Natural killer cell (primary cell): ENCODE results near the gene SMARCA5. TPM values are rescaled to one million over a fixed set of nuclear protein-coding genes. Genes with fewer than 3 reads are reported as not detected.
A peak's percentile ranks its signal among the peaks of the same experiment; 100 is the strongest.

Experiments used
- ATAC-seq, 3 donors: fragments of 150-1000 bp in 2 of 3; fragments of 200-7000 bp in 1 of 3; cut with Tn5 transposase; 1 replicate in 1 of 3; 2 replicates in 2 of 3; pipeline ENCODE4 v1.10.0; 2021; ENCODE audit warnings: mild to moderate bottlenecking in 2 of 3, moderate library complexity in 2 of 3
- DNase-seq, 2 donors: peaks; one replicate each; pipeline versions ENCODE4 v3.0.0 to v3.0.0-alpha.2; 2013 to 2021; ENCODE audit warnings: mixed read lengths in 1 of 2
- H3K27ac ChIP-seq: one replicate; pipeline ENCODE4 v1.5.1; 2013; ENCODE audit warnings: mild to moderate bottlenecking, low read length
- H3K27me3 ChIP-seq: one replicate; pipeline ENCODE4 v1.6.1; 2013; ENCODE audit warnings: low read length; ENCODE audit not compliant: control insufficient read depth, insufficient read depth
- H3K36me3 ChIP-seq: one replicate; pipeline ENCODE4 v1.6.1; 2013; ENCODE audit warnings: low read length; ENCODE audit not compliant: control insufficient read depth, insufficient read depth
- H3K4me1 ChIP-seq: one replicate; pipeline ENCODE4 v1.6.1; 2013; ENCODE audit warnings: low read length; ENCODE audit not compliant: control insufficient read depth, insufficient read depth
- H3K4me3 ChIP-seq: one replicate; pipeline ENCODE4 v1.5.1; 2013; ENCODE audit warnings: low read length
- H3K9me3 ChIP-seq: one replicate; pipeline ENCODE4 v1.6.1; 2013; ENCODE audit warnings: low read length; ENCODE audit not compliant: control insufficient read depth, insufficient read depth
- H3K27ac Mint-ChIP-seq, 2 donors: one replicate each; pipeline ENCODE4 v1.8.0; 2022; ENCODE audit warnings: mild to moderate bottlenecking in 2 of 2, mixed read lengths in 2 of 2, moderate library complexity in 1 of 2
- H3K27me3 Mint-ChIP-seq, 2 donors: one replicate each; pipeline ENCODE4 v1.8.0; 2022; ENCODE audit warnings: low read depth in 2 of 2, mixed read lengths in 2 of 2
- H3K36me3 Mint-ChIP-seq: one replicate; pipeline ENCODE4 v1.8.0; 2022; ENCODE audit warnings: mixed read lengths
- H3K4me1 Mint-ChIP-seq, 2 donors: one replicate each; pipeline ENCODE4 v1.8.0; 2022; ENCODE audit warnings: mixed read lengths in 2 of 2
- H3K4me3 Mint-ChIP-seq: one replicate; pipeline ENCODE4 v1.8.0; 2022; ENCODE audit warnings: mild to moderate bottlenecking, moderate library complexity, mixed read lengths
- H3K9me3 Mint-ChIP-seq, 2 donors: one replicate each; pipeline ENCODE4 v1.8.0; 2022; ENCODE audit warnings: mixed read lengths in 2 of 2
- CTCF ChIP-seq: fragments of 200-600 bp; IDR thresholded peaks from one replicate; pipeline ENCODE4 v1.8.0; 2022; ENCODE audit warnings: antibody characterized with exemption
- WGBS: methylation state at CpG from one replicate; pipeline ENCODE4 v1.1.7; 2013; ENCODE audit warnings: missing lambda C conversion rate; ENCODE audit not compliant: insufficient coverage; 5-methylcytosine and 5-hydroxymethylcytosine counted together
- intact Hi-C: fragments of 100-400 bp; cut with micrococcal nuclease; formaldehyde crosslinking; loops from one replicate; pipeline ENCODE4 v1.14.2; 2022
- total RNA-seq, 4 donors: library from RNA; stranded (reverse); fragments of 120-200 nt in 1 of 4; gene quantifications; one replicate each; pipeline versions ENCODE4 v1.2.3 to v1.2.4, GENCODE V29; 2013 to 2022

SMARCA5 gene
- total RNA-seq: 10 to 100 TPM; 42.5 to 53.8 (median 45.8) TPM
- 70.7 TPM for total RNA-seq (2013)

DNA sequence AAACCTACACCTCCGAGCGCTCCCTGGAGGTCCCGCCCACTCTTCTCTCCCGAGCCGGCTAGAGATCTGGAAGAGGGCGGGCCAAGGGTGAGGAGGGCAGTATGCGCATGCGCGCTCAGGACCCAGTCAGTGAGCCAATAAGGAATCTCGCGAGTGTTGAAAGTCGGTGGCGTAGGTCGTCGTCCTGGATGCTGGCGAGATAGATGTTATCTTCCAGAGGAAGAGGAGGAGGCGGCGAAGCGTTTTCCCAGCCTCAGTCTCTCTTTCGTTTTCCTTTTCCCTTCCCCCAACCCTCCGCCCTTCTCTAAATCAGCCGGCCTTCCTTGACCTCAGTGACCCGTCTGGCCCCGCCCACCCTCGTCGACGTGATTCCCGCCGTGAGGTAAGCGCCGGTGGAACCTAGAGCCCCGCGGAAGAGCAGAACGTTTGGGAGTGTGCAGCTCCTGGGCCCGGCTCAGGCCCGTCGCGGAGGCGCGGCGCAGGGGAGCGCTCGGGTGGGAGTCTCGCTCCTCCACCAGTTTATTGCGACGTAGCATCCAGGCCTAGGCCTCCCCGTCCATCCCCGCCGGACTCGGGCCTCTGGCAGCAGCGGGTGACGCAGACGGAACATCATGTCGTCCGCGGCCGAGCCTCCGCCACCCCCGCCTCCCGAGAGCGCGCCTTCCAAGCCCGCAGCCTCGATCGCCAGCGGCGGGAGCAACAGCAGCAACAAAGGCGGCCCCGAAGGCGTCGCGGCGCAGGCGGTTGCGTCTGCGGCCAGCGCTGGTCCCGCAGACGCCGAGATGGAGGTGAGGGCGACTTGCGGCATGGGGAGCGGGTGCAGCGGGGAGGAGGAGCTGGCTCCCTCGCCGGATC is at the start of gene SMARCA5:
TSS of gene SMARCA5 (plus strand) at position 389 of the 855 bp plus-strand sequence. CDS start at position 612, 223 bp downstream.
- peak; percentile 82 to 94 (median 83) for ATAC-seq

GRCh38 chr4:143473334-143474126 is 40.0 kb upstream of the SMARCA5 start:
- H3K9me3 Mint-ChIP-seq: no peaks in the 10 kb centered on the region
- no peak for TF ChIP-seq CTCF

More for the DNA sequence above, at the start of gene SMARCA5:
- peak within 1 kb of the TSS; percentile 94 for H3K4me3 ChIP-seq
- Mint-ChIP-seq H3K27ac (peak within 1 kb of the TSS; percentile 96 to 98), H3K36me3 (peaks cover under 1% of the 10 kb centered on the region), H3K4me1 (peaks cover 37 to 39% of the 10 kb centered on the region in 2 donors), H3K27me3 (no peaks in the 10 kb centered on the region), H3K4me3 (peak within 1 kb of the TSS; percentile 95), H3K9me3 (no peaks in the 10 kb centered on the region)
- no peaks in the 10 kb centered on the region for H3K27me3 ChIP-seq
- under 1% methylated on average over 85 of the region's 86 CpGs for WGBS
- peak; percentile 93 to 100 for DNase-seq
- H3K4me1 ChIP-seq: peaks cover 8% of the 10 kb centered on the region
- H3K9me3 ChIP-seq: no peaks in the 10 kb centered on the region
- intact Hi-C loops: loop anchor here (1.0 kb wide), 2 partner anchors 329 to 1585 kb away; partner anchors contain the start of genes ABCE1, ANAPC10 and USP38
- peaks cover 15% of the 10 kb centered on the region for H3K36me3 ChIP-seq
- TF ChIP-seq CTCF: no peak
- peak within 1 kb of the TSS; percentile 99 for H3K27ac ChIP-seq

DNA sequence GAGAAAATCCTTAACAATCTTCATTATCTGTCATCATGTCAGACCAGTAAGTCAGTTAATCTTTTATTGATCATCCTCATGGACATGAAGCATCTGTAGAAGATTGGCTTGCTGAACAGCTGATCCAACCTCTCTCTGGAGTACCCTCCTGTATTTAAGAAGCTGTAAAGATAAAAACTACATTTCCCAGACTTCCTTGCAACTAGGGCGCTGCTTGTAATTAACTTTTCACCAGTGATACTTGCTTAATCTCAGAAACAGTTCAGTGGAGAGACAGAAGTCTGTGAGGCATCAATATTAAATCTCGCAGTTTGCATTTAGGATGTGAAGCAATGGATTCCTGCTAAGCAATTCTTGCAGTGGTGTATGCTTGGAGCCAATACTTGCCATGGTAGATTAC is 36.0 kb upstream of the SMARCA5 start:
- H3K9me3 Mint-ChIP-seq: no peaks in the 10 kb centered on the region
- H3K27ac Mint-ChIP-seq: no peak overlapping the region
- no peak for DNase-seq
- no peaks in the 10 kb centered on the region for H3K36me3 ChIP-seq
- no peaks in the 10 kb centered on the region for H3K36me3 Mint-ChIP-seq
- H3K27me3 Mint-ChIP-seq: peaks cover 0 to 6% of the 10 kb centered on the region in 2 donors
- H3K9me3 ChIP-seq: no peaks in the 10 kb centered on the region
- H3K27me3 ChIP-seq: no peaks in the 10 kb centered on the region
- TF ChIP-seq CTCF: no peak
- WGBS: 92% methylated on average over 2 of the region's 2 CpGs
- intact Hi-C loops: no loop called here
- H3K4me1 Mint-ChIP-seq: no peaks in the 10 kb centered on the region
- no peak overlapping the region for H3K4me3 Mint-ChIP-seq
- no peak for ATAC-seq
- H3K4me3 ChIP-seq: no peak overlapping the region
- H3K27ac ChIP-seq: no peak overlapping the region
- H3K4me1 ChIP-seq: no peaks in the 10 kb centered on the region

More at GRCh38 chr4:143473334-143474126, 40.0 kb upstream of the SMARCA5 start:
- intact Hi-C loops: no loop called here
- Histone ChIP-seq H3K27me3 (no peaks in the 10 kb centered on the region), H3K4me3 (no peak overlapping the region), H3K36me3 (peaks cover 2% of the 10 kb centered on the region), H3K27ac (no peak overlapping the region), H3K9me3 (no peaks in the 10 kb centered on the region), H3K4me1 (no peaks in the 10 kb centered on the region)
- WGBS: 100% methylated on average over 1 of the region's 1 CpG
- DNase-seq: no peak
- Mint-ChIP-seq H3K36me3 (no peaks in the 10 kb centered on the region), H3K27ac (no peak overlapping the region), H3K27me3 (no peaks in the 10 kb centered on the region), H3K4me3 (no peak overlapping the region), H3K4me1 (no peaks in the 10 kb centered on the region)
- no peak for ATAC-seq
